ENCODE measurements around the gene LMAN1L. TPM values are rescaled to one million over a fixed set of nuclear protein-coding genes. Genes with fewer than 3 reads are reported as not detected.

The LMAN1L gene
- total and polyA plus RNA-seq, 9 donors: not detected

Small RNA genes lying within 50 kb of the gene (microRNA-seq; reads per million reads assigned to microRNA genes)
- 0 reads per million in 3 donors for gene MIR4513
- 0 to 0.71 (median 0.38) reads per million in 3 donors for gene MIR6882

Small RNA genes lying within 50 kb of the gene (small RNA-seq; reads per million reads assigned to genes)
- gene CPLX3: not detected
- not detected for gene MIR4513
- not detected for gene MIR6882

Other genes starting within 250 kb of the LMAN1L start
- gene CLK3, start 197.0 kb upstream of the LMAN1L start, total RNA-seq: 100 to 1,000 TPM in 1 of 7 donors, 10 to 100 TPM in 6; 56.8 to 110 (median 67.2) TPM
- gene CLK3, start 197.0 kb upstream of the LMAN1L start, polyA plus RNA-seq: 10 to 100 TPM; 53.2 to 73.4 TPM
- 10 to 100 TPM; 10.6 to 44.5 (median 36.3) TPM for gene EDC3, start 116.8 kb upstream of the LMAN1L start, total RNA-seq
- 10 to 100 TPM; 15.5 to 34.2 TPM for gene EDC3, start 116.8 kb upstream of the LMAN1L start, polyA plus RNA-seq
- 1 to 10 TPM in 1 of 7 donors, under 1 TPM in 1, not detected in 5; 0.10 to 1.6 TPM for gene CYP1A1, start 87.3 kb upstream of the LMAN1L start, total RNA-seq
- under 1 TPM in 1 of 2 donors, not detected in 1; 0.96 TPM for gene CYP1A1, start 87.3 kb upstream of the LMAN1L start, polyA plus RNA-seq
- gene CYP1A2, start 64.0 kb upstream of the LMAN1L start, total RNA-seq: under 1 TPM in 1 of 7 donors, not detected in 6; 0.23 TPM
- gene CYP1A2, start 64.0 kb upstream of the LMAN1L start, polyA plus RNA-seq: not detected
- 10 to 100 TPM; 10.7 to 49.6 (median 42.1) TPM for gene CSK, start 30.8 kb upstream of the LMAN1L start, total RNA-seq
- gene CSK, start 30.8 kb upstream of the LMAN1L start, polyA plus RNA-seq: 10 to 100 TPM in 1 of 2 donors, 1 to 10 TPM in 1; 9.2 to 21.6 TPM
- not detected for gene CPLX3, start 13.8 kb downstream of the LMAN1L start, total RNA-seq
- gene CPLX3, start 13.8 kb downstream of the LMAN1L start, polyA plus RNA-seq: not detected
- 10 to 100 TPM; 25.2 to 45.7 (median 27.8) TPM for gene ULK3, start 30.3 kb downstream of the LMAN1L start, total RNA-seq
- gene ULK3, start 30.3 kb downstream of the LMAN1L start, polyA plus RNA-seq: 10 to 100 TPM; 17.4 to 22.6 TPM
- gene SCAMP2, start 60.5 kb downstream of the LMAN1L start, total RNA-seq: 10 to 100 TPM; 22.9 to 65.5 (median 53.1) TPM
- gene SCAMP2, start 60.5 kb downstream of the LMAN1L start, polyA plus RNA-seq: 10 to 100 TPM; 27.4 to 60.5 TPM
- 10 to 100 TPM; 42.6 to 55.6 (median 48.6) TPM for gene MPI, start 77.2 kb downstream of the LMAN1L start, total RNA-seq
- gene MPI, start 77.2 kb downstream of the LMAN1L start, polyA plus RNA-seq: 10 to 100 TPM; 28.8 to 42.4 TPM
- gene FAM219B, start 94.0 kb downstream of the LMAN1L start, total RNA-seq: 100 to 1,000 TPM in 1 of 7 donors, 10 to 100 TPM in 6; 31.0 to 125 (median 67.4) TPM
- gene FAM219B, start 94.0 kb downstream of the LMAN1L start, polyA plus RNA-seq: 10 to 100 TPM; 35.1 to 67.9 TPM
- 10 to 100 TPM; 24.8 to 91.3 (median 73.9) TPM for gene COX5A, start 125.2 kb downstream of the LMAN1L start, total RNA-seq
- 100 to 1,000 TPM in 1 of 2 donors, 10 to 100 TPM in 1; 86.2 to 158 TPM for gene COX5A, start 125.2 kb downstream of the LMAN1L start, polyA plus RNA-seq
- 10 to 100 TPM; 13.6 to 41.2 (median 28.6) TPM for gene RPP25, start 143.9 kb downstream of the LMAN1L start, total RNA-seq
- 10 to 100 TPM; 16.0 to 17.3 TPM for gene RPP25, start 143.9 kb downstream of the LMAN1L start, polyA plus RNA-seq
- gene SCAMP5, start 182.7 kb downstream of the LMAN1L start, total RNA-seq: 10 to 100 TPM in 1 of 7 donors, 1 to 10 TPM in 6; 2.6 to 10.1 (median 5.7) TPM
- gene SCAMP5, start 182.7 kb downstream of the LMAN1L start, polyA plus RNA-seq: 10 to 100 TPM in 1 of 2 donors, 1 to 10 TPM in 1; 4.6 to 17.8 TPM
- 10 to 100 TPM in 3 of 7 donors, 1 to 10 TPM in 4; 7.9 to 20.6 (median 9.7) TPM for gene PPCDC, start 210.8 kb downstream of the LMAN1L start, total RNA-seq
- 10 to 100 TPM in 1 of 2 donors, 1 to 10 TPM in 1; 4.0 to 13.4 TPM for gene PPCDC, start 210.8 kb downstream of the LMAN1L start, polyA plus RNA-seq

All from ovary (tissue), 9 donors.